Ovary (tissue), 3 donors: ENCODE data around the gene DGKG.

Experiments used
- EP300 ChIP-seq: sonication (generic); formaldehyde crosslinking; IDR thresholded peaks from one replicate; pipeline ENCODE4 v1.6.1; 2017; ENCODE audit warnings: antibody characterized with exemption
- POLR2A ChIP-seq: fragments of 450-650 bp; IDR thresholded peaks from one replicate; pipeline ENCODE4 v1.6.1; 2017; ENCODE audit warnings: antibody characterized with exemption, mild to moderate bottlenecking, moderate library complexity
- TF ChIP-seq, protein P1 (sequence below), 3 donors: fragments of 450-650 bp in 2 of 3; fragments of 200-600 bp in 1 of 3; IDR thresholded peaks; one replicate each; pipeline versions ENCODE4 v1.5.1 to v1.8.0; 2016 to 2022; ENCODE audit warnings: antibody characterized with exemption in 3 of 3, mild to moderate bottlenecking in 1 of 3
- donor health status: DM: no; HTN: no; CAD: no.

DNA sequence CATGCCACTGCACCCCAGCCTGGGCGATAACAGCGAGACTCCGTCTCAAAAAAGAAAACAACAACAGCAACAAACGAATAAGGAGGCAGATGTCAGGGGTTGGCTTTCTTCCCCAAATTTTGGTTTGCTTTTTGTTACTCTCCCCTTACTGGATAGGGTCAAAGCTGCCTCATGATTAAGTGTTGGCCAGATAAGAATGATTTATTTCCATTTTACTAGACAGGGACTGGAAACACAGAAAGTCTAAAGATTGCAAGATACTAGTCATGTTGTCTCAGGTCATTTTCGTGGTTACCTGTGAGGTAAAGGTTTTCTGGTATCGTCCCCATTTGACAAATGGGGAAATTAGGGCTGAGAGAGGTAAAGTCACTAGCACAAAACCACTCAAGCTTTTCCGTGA is 234.6 kb downstream of the DGKG start:
- TF ChIP-seq, protein P1, sequence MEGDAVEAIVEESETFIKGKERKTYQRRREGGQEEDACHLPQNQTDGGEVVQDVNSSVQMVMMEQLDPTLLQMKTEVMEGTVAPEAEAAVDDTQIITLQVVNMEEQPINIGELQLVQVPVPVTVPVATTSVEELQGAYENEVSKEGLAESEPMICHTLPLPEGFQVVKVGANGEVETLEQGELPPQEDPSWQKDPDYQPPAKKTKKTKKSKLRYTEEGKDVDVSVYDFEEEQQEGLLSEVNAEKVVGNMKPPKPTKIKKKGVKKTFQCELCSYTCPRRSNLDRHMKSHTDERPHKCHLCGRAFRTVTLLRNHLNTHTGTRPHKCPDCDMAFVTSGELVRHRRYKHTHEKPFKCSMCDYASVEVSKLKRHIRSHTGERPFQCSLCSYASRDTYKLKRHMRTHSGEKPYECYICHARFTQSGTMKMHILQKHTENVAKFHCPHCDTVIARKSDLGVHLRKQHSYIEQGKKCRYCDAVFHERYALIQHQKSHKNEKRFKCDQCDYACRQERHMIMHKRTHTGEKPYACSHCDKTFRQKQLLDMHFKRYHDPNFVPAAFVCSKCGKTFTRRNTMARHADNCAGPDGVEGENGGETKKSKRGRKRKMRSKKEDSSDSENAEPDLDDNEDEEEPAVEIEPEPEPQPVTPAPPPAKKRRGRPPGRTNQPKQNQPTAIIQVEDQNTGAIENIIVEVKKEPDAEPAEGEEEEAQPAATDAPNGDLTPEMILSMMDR (IDR thresholded peaks at IDR 0.05), result no peak
- no peak for TF ChIP-seq EP300
- TF ChIP-seq POLR2A, result no peak
